Astrocyte (in vitro differentiated cells and primary cell): ENCODE measurements around the gene MIF. TPM values are rescaled to one million over a fixed set of nuclear protein-coding genes. Genes with fewer than 3 reads are reported as not detected.
A peak's percentile ranks its signal among the peaks of the same experiment; 100 is the strongest.

Experiments
- DNase-seq: peaks from one replicate; pipeline ENCODE4 v3.0.0-alpha.2; 2010; ENCODE audit warnings: low read depth
- FAIRE-seq: peaks from 2 replicates; lab custom pipeline; 2011; peaks lifted over from hg19 to GRCh38; lab: Jason Lieb, UNC
- H2AFZ ChIP-seq: 2 replicates; pipeline ENCODE4 v1.6.0; 2012; ENCODE audit warnings: low read depth, low read length, inconsistent platforms
- H3K27ac ChIP-seq: 2 replicates; pipeline ENCODE4 v1.5.1; 2011; ENCODE audit warnings: low read depth, low read length, inconsistent platforms
- H3K27me3 ChIP-seq: 2 replicates; pipeline ENCODE4 v1.6.0; 2011; ENCODE audit warnings: low read length, inconsistent platforms; ENCODE audit not compliant: insufficient read depth
- H3K36me3 ChIP-seq: 2 replicates; pipeline ENCODE4 v1.5.1; 2011; ENCODE audit warnings: low read length, inconsistent platforms; ENCODE audit not compliant: insufficient read depth
- H3K4me1 ChIP-seq: 2 replicates; pipeline ENCODE4 v1.5.1; 2011; ENCODE audit warnings: low read length, inconsistent platforms; ENCODE audit not compliant: insufficient read depth
- H3K4me2 ChIP-seq: 2 replicates; pipeline ENCODE4 v1.6.0; 2012; ENCODE audit warnings: low read length, inconsistent platforms
- H3K4me3 ChIP-seq: 2 replicates; pipeline ENCODE4 v1.5.1; 2011; ENCODE audit warnings: low read depth, mild to moderate bottlenecking, low read length, inconsistent platforms; ENCODE audit not compliant: insufficient read depth
- H3K79me2 ChIP-seq: 2 replicates; pipeline ENCODE4 v1.6.0; 2012; ENCODE audit warnings: mild to moderate bottlenecking, low read length, inconsistent platforms; ENCODE audit not compliant: insufficient read depth
- H3K9ac ChIP-seq: 2 replicates; pipeline ENCODE4 v1.6.0; 2012; ENCODE audit warnings: mild to moderate bottlenecking, low read length, inconsistent platforms
- H3K9me3 ChIP-seq: 2 replicates; pipeline ENCODE4 v1.5.1; 2012; ENCODE audit warnings: low read depth, mild to moderate bottlenecking, low read length, inconsistent platforms; ENCODE audit not compliant: insufficient read depth
- H4K20me1 ChIP-seq: 2 replicates; pipeline ENCODE4 v1.6.0; 2012; ENCODE audit warnings: low read length, inconsistent platforms; ENCODE audit not compliant: insufficient read depth
- H3K27ac Mint-ChIP-seq: one replicate; pipeline ENCODE4 v1.8.0; 2021; ENCODE audit warnings: mild to moderate bottlenecking, mixed read lengths; ENCODE audit not compliant: unreplicated experiment
- H3K27me3 Mint-ChIP-seq: one replicate; pipeline ENCODE4 v1.8.0; 2021; ENCODE audit warnings: low read depth, mixed read lengths; ENCODE audit not compliant: unreplicated experiment
- H3K36me3 Mint-ChIP-seq: one replicate; pipeline ENCODE4 v1.8.0; 2021; ENCODE audit warnings: low read depth, mixed read lengths; ENCODE audit not compliant: unreplicated experiment
- H3K4me1 Mint-ChIP-seq: one replicate; pipeline ENCODE4 v1.8.0; 2021; ENCODE audit warnings: low read depth, mixed read lengths; ENCODE audit not compliant: unreplicated experiment
- H3K4me3 Mint-ChIP-seq: one replicate; pipeline ENCODE4 v1.8.0; 2021; ENCODE audit warnings: mild to moderate bottlenecking, moderate library complexity, mixed read lengths; ENCODE audit not compliant: unreplicated experiment
- H3K9me3 Mint-ChIP-seq: one replicate; pipeline ENCODE4 v1.8.0; 2021; ENCODE audit warnings: mild to moderate bottlenecking, mixed read lengths; ENCODE audit not compliant: unreplicated experiment
- EZH2 ChIP-seq: IDR thresholded peaks from 2 replicates; pipeline ENCODE4 v1.6.1; 2012; ENCODE audit warnings: mild to moderate bottlenecking, low read length, inconsistent platforms; ENCODE audit not compliant: insufficient read depth
- total RNA-seq: library from RNA; stranded (reverse); gene quantifications from 2 replicates; pipeline ENCODE4 v1.2.1, GENCODE V29; 2021
- TF ChIP-seq, protein P1 (sequence below): IDR thresholded peaks from 2 replicates; pipeline ENCODE4 v1.5.1; 2011; ENCODE audit warnings: low read depth, mild to moderate bottlenecking, inconsistent platforms, low read length, moderate library complexity; ENCODE audit not compliant: insufficient read depth

MIF gene
- total RNA-seq, 1 donor from 2014 or later, result 906 TPM

GRCh38 chr22:23849009-23850006 lies 44.9 kb upstream of the MIF start:
- TF ChIP-seq, protein P1, sequence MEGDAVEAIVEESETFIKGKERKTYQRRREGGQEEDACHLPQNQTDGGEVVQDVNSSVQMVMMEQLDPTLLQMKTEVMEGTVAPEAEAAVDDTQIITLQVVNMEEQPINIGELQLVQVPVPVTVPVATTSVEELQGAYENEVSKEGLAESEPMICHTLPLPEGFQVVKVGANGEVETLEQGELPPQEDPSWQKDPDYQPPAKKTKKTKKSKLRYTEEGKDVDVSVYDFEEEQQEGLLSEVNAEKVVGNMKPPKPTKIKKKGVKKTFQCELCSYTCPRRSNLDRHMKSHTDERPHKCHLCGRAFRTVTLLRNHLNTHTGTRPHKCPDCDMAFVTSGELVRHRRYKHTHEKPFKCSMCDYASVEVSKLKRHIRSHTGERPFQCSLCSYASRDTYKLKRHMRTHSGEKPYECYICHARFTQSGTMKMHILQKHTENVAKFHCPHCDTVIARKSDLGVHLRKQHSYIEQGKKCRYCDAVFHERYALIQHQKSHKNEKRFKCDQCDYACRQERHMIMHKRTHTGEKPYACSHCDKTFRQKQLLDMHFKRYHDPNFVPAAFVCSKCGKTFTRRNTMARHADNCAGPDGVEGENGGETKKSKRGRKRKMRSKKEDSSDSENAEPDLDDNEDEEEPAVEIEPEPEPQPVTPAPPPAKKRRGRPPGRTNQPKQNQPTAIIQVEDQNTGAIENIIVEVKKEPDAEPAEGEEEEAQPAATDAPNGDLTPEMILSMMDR, result peak; percentile 68
- no peak for TF ChIP-seq EZH2
- H3K27me3 ChIP-seq, result no peaks in the 10 kb centered on the region
- DNase-seq (no peak), FAIRE-seq (no peak)
- peak overlapping the region; percentile 77 for H3K4me2 ChIP-seq
- peak overlapping the region; percentile 85 for H2AFZ ChIP-seq
- H3K4me1 Mint-ChIP-seq, result peaks cover 32% of the 10 kb centered on the region
- peaks cover 9% of the 10 kb centered on the region for H3K27me3 Mint-ChIP-seq
- H3K27ac ChIP-seq, result no peak overlapping the region
- no peaks in the 10 kb centered on the region for H3K79me2 ChIP-seq
- H3K36me3 Mint-ChIP-seq, result no peaks in the 10 kb centered on the region
- H3K9me3 Mint-ChIP-seq, result no peaks in the 10 kb centered on the region
- no peak overlapping the region for H3K4me3 Mint-ChIP-seq
- H3K9me3 ChIP-seq, result no peaks in the 10 kb centered on the region
- no peaks in the 10 kb centered on the region for H3K36me3 ChIP-seq
- H3K9ac ChIP-seq, result no peak overlapping the region
- H3K27ac Mint-ChIP-seq, result no peak overlapping the region
- no peak overlapping the region for H3K4me3 ChIP-seq
- H3K4me1 ChIP-seq, result peaks cover 18% of the 10 kb centered on the region
- H4K20me1 ChIP-seq, result no peaks in the 10 kb centered on the region

DNA sequence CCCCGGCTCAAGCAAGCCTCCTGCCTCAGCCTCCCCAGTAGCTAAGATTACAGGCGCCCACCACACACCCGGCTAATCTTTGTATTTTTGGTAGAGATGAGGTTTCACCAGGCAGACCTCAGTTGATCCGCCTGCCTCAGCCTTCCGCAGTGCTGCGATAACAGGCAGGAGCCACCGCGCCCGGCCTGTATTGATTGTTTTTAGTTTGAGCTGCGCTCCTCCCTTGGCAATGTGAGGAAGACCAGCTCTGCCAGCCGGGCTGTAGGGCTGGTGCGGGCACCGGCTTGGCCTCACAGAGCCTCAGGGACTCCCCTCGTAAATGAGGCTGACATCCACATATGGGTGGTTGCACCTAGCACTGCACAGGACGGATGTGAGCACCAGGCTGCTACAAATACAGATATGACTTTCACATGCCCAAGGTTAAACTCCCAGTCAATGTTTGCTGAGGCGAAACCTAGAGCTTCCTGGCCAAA lies 44.0 kb upstream of the MIF start:
- no peaks in the 10 kb centered on the region for H3K27me3 ChIP-seq
- FAIRE-seq (no peak), DNase-seq (no peak)
- no peak overlapping the region for H3K4me3 Mint-ChIP-seq
- no peak overlapping the region for H2AFZ ChIP-seq
- H3K27ac ChIP-seq, result no peak overlapping the region
- H3K4me1 ChIP-seq, result peaks cover 11% of the 10 kb centered on the region
- no peaks in the 10 kb centered on the region for H4K20me1 ChIP-seq
- H3K9me3 ChIP-seq, result no peaks in the 10 kb centered on the region
- no peak overlapping the region for H3K4me3 ChIP-seq
- no peak overlapping the region for H3K4me2 ChIP-seq
- H3K4me1 Mint-ChIP-seq, result peaks cover 26% of the 10 kb centered on the region
- no peak overlapping the region for H3K27ac Mint-ChIP-seq
- H3K36me3 ChIP-seq, result no peaks in the 10 kb centered on the region
- no peaks in the 10 kb centered on the region for H3K79me2 ChIP-seq
- H3K9ac ChIP-seq, result no peak overlapping the region
- H3K36me3 Mint-ChIP-seq, result no peaks in the 10 kb centered on the region
- H3K9me3 Mint-ChIP-seq, result no peaks in the 10 kb centered on the region
- peaks cover 9% of the 10 kb centered on the region for H3K27me3 Mint-ChIP-seq
- no peak for TF ChIP-seq EZH2
- TF ChIP-seq, protein P1, result no peak
